GM21717 (cell line): ENCODE results near the gene SLC34A1.
A peak's percentile ranks its signal among the peaks of the same experiment; 100 is the strongest.
"Not testable (repeated sequence)": the region's sequence is repeated elsewhere in the genome, so short reads cannot be mapped to it uniquely, and the experiment has no call there.

Source experiments
- ATAC-seq: cut with Tn5 transposase; IDR thresholded peaks from one replicate; pipeline ENCODE4 v1.9.1; 2021; ENCODE audit warnings: mild to moderate bottlenecking, moderate library complexity; ENCODE audit not compliant: unreplicated experiment

Gene SLC34A1

GRCh38 chr5:177355162-177355867, 28.9 kb upstream of the SLC34A1 start:
- no peak for ATAC-seq

- no peak for ATAC-seq
Observed at GRCh38 chr5:177355868-177356168, 28.4 kb upstream of the SLC34A1 start.

GRCh38 chr5:177356746-177357145, 27.5 kb upstream of the SLC34A1 start:
- no peak for ATAC-seq

GRCh38 chr5:177357146-177357458, 27.1 kb upstream of the SLC34A1 start:
- peak; percentile 3 for ATAC-seq

GRCh38 chr5:177357459-177358351, 26.5 kb upstream of the SLC34A1 start, which contains the start of gene RGS14:
Gene RGS14 (plus strand): TSS chr5:177357924. CDS start chr5:177358025, 101 bp downstream.
- peak; percentile 80 for ATAC-seq

- ATAC-seq: no peak
Observed at GRCh38 chr5:177358370-177358819, 25.8 kb upstream of the SLC34A1 start.

GRCh38 chr5:177359451-177359851, 24.8 kb upstream of the SLC34A1 start:
- ATAC-seq: no peak

GRCh38 chr5:177359860-177360259, 24.4 kb upstream of the SLC34A1 start:
- no peak for ATAC-seq

- not testable (repeated sequence) for ATAC-seq
Observed at GRCh38 chr5:177360740-177361139, 23.5 kb upstream of the SLC34A1 start.

- no peak for ATAC-seq
Observed at GRCh38 chr5:177361418-177362291, 22.6 kb upstream of the SLC34A1 start.

GRCh38 chr5:177362292-177362609, 22.0 kb upstream of the SLC34A1 start:
- no peak for ATAC-seq

- peak; percentile 35 for ATAC-seq
Observed at GRCh38 chr5:177362610-177363507, 21.4 kb upstream of the SLC34A1 start.

GRCh38 chr5:177363565-177363964, 20.7 kb upstream of the SLC34A1 start:
- ATAC-seq: no peak

- no peak for ATAC-seq
Observed at GRCh38 chr5:177364159-177364962, 19.9 kb upstream of the SLC34A1 start.

- ATAC-seq: no peak
Observed at GRCh38 chr5:177365845-177366527, 18.2 kb upstream of the SLC34A1 start.

GRCh38 chr5:177366528-177367322, 17.5 kb upstream of the SLC34A1 start:
- no peak for ATAC-seq

- ATAC-seq: no peak
Observed at GRCh38 chr5:177367323-177367848, 16.8 kb upstream of the SLC34A1 start.
